HL-60 (cell line): ENCODE measurements around the gene PDGFC.
A peak's percentile ranks its signal among the peaks of the same experiment; 100 is the strongest.

Source experiments
- DNase-seq, 2 experiments: peaks; one replicate each; pipeline ENCODE4 v3.0.0-alpha.2; 2010 to 2020; ENCODE audit warnings: low read depth in 1 of 2, low spot score in 1 of 2
- H3K27ac ChIP-seq: fragments of 250-450 bp; sonication (Bioruptor Pico); replicated peaks from 2 replicates; pipeline ENCODE4 v1.5.1; 2020; ENCODE audit warnings: mild to moderate bottlenecking, moderate library complexity
- H3K27me3 ChIP-seq: fragments of 250-450 bp; sonication (Bioruptor Pico); 2 replicates; pipeline ENCODE4 v1.5.1; 2021; ENCODE audit warnings: mild to moderate bottlenecking, moderate library complexity; ENCODE audit not compliant: insufficient read depth, poor library complexity, severe bottlenecking
- H3K4me3 ChIP-seq: replicated peaks from 2 replicates; pipeline ENCODE4 v1.5.1; 2011; ENCODE audit warnings: mild to moderate bottlenecking, control low read depth, low read length; ENCODE audit not compliant: insufficient read depth
- CTCF ChIP-seq: IDR thresholded peaks from one replicate; pipeline ENCODE4 v1.5.1; 2011; ENCODE audit warnings: low read length, control low read depth, inconsistent platforms; ENCODE audit not compliant: insufficient read depth
- GABPA ChIP-seq: IDR thresholded peaks from 2 replicates; pipeline ENCODE4 v1.6.1; 2012; ENCODE audit warnings: low read depth
- POLR2AphosphoS5 ChIP-seq: IDR thresholded peaks from 2 replicates; pipeline ENCODE4 v1.6.1; 2012; ENCODE audit warnings: low read depth
- REST ChIP-seq: IDR thresholded peaks from 2 replicates; pipeline ENCODE4 v1.6.1; 2012; ENCODE audit warnings: low read depth; ENCODE audit not compliant: insufficient replicate concordance
- SPI1 ChIP-seq: IDR thresholded peaks from 2 replicates; pipeline ENCODE4 v1.6.1; 2012; ENCODE audit warnings: low read depth, mild to moderate bottlenecking, borderline replicate concordance

Gene PDGFC

GRCh38 chr4:156976147-156976546, 4.5 kb upstream of the PDGFC start:
- TF ChIP-seq GABPA, result no peak
- TF ChIP-seq CTCF, result no peak
- TF ChIP-seq REST, result no peak
- TF ChIP-seq POLR2AphosphoS5, result no peak
- TF ChIP-seq SPI1, result no peak
- H3K27me3 ChIP-seq, result peaks cover 5% of the 10 kb centered on the region
- H3K4me3 ChIP-seq, result no peak overlapping the region
- no peak overlapping the region for H3K27ac ChIP-seq
- DNase-seq, result no peak

- Histone ChIP-seq H3K27ac (no peak overlapping the region), H3K4me3 (no peak overlapping the region), H3K27me3 (peaks cover 6% of the 10 kb centered on the region)
- no peak for DNase-seq
- TF ChIP-seq POLR2AphosphoS5, result no peak
- TF ChIP-seq CTCF, result no peak
- TF ChIP-seq REST, result no peak
- no peak for TF ChIP-seq SPI1
- no peak for TF ChIP-seq GABPA
Observed at GRCh38 chr4:156975686-156976085, 4.1 kb upstream of the PDGFC start.

- DNase-seq, result no peak
- Histone ChIP-seq H3K27me3 (peaks cover 8% of the 10 kb centered on the region), H3K4me3 (no peak overlapping the region), H3K27ac (no peak overlapping the region)
- no peak for TF ChIP-seq SPI1
Observed at GRCh38 chr4:156974264-156974663, 2.7 kb upstream of the PDGFC start.

- no peak overlapping the region for H3K4me3 ChIP-seq
- DNase-seq, result no peak
- H3K27ac ChIP-seq, result no peak overlapping the region
Observed at GRCh38 chr4:156972379-156973015, 898 bp upstream of the PDGFC start.

More at GRCh38 chr4:156972379-156973015, 898 bp upstream of the PDGFC start:
- H3K27me3 ChIP-seq, result peaks cover 7% of the 10 kb centered on the region
- TF ChIP-seq REST (no peak), CTCF (no peak), SPI1 (peak; percentile 50; the same call in 1 of the 2 replicates), POLR2AphosphoS5 (no peak), GABPA (no peak)
